ENCODE measurements around the gene EFCAB11. TPM values are rescaled to one million over a fixed set of nuclear protein-coding genes. Genes with fewer than 3 reads are reported as not detected.

EFCAB11 gene
- total RNA-seq, result 1 to 10 TPM; 3.4 to 8.0 (median 5.5) TPM

GRCh38 chr14:89954070-89955021, at the start of gene EFCAB11:
Gene EFCAB11 (minus strand): TSS chr14:89954730. CDS start chr14:89954660, 70 bp downstream.
- 2 to 3% methylated on average over 25 to 34 of the region's 44 CpGs for WGBS, 2 donors
- no peaks in the 10 kb centered on the region for H3K9me3 ChIP-seq
- TF ChIP-seq CTCF (IDR thresholded peaks at IDR 0.05), result peak in 3 of 6 experiments; percentile 8 to 31 (median 21)
- no peak for TF ChIP-seq POLR2A (IDR thresholded peaks at IDR 0.05)
- peaks cover 12 to 49% (median 13%) of the 10 kb centered on the region in 3 donors for H3K4me1 ChIP-seq
- peak; percentile 85 for DNase-seq
- H3K4me3 ChIP-seq, result peak within 1 kb of the TSS; percentile 70 to 96 (median 86)
- intact Hi-C loops (cut with DNase I), result no loop called here
- H3K36me3 ChIP-seq, result peaks cover 0 to 29% (median 7%) of the 10 kb centered on the region in 3 donors
- no peaks in the 10 kb centered on the region for H3K27me3 ChIP-seq
- peak within 1 kb of the TSS; percentile 93 to 98 (median 97) for H3K27ac ChIP-seq

- Histone ChIP-seq H3K9me3 (no peaks in the 10 kb centered on the region), H3K27ac (no peak overlapping the region), H3K4me1 (no peaks in the 10 kb centered on the region), H3K36me3 (peaks cover 0 to 73% (median 0%) of the 10 kb centered on the region in 3 donors), H3K4me3 (no peak overlapping the region), H3K27me3 (no peaks in the 10 kb centered on the region)
- TF ChIP-seq POLR2A (IDR thresholded peaks at IDR 0.05) (no peak), CTCF (IDR thresholded peaks at IDR 0.05) (no peak)
- 74 to 90% methylated on average over 6 of the region's 6 CpGs for WGBS, 2 donors
- intact Hi-C loops (cut with DNase I), result no loop called here
- no peak for DNase-seq
Measured at GRCh38 chr14:90003526-90004307, 49.2 kb upstream of the EFCAB11 start.

- intact Hi-C loops (cut with DNase I), result no loop called here
- peaks cover 0 to 74% (median 0%) of the 10 kb centered on the region in 3 donors for H3K36me3 ChIP-seq
- no peaks in the 10 kb centered on the region for H3K4me1 ChIP-seq
- no peaks in the 10 kb centered on the region for H3K27me3 ChIP-seq
- no peaks in the 10 kb centered on the region for H3K9me3 ChIP-seq
- TF ChIP-seq POLR2A (IDR thresholded peaks at IDR 0.05) (no peak), CTCF (IDR thresholded peaks at IDR 0.05) (no peak)
- 96 to 98% methylated on average over 2 of the region's 2 CpGs for WGBS, 2 donors
- H3K27ac ChIP-seq, result no peak overlapping the region
- H3K4me3 ChIP-seq, result no peak overlapping the region
- DNase-seq, result no peak
Measured at GRCh38 chr14:90000935-90001334, 46.4 kb upstream of the EFCAB11 start.

- intact Hi-C loops (cut with DNase I), result no loop called here
- Histone ChIP-seq H3K27ac (no peak overlapping the region), H3K36me3 (peaks cover 0 to 81% (median 3%) of the 10 kb centered on the region in 3 donors)
Measured at GRCh38 chr14:89996963-89997362, 42.4 kb upstream of the EFCAB11 start.

More at GRCh38 chr14:89996963-89997362, 42.4 kb upstream of the EFCAB11 start:
- no peak for DNase-seq
- H3K4me1 ChIP-seq, result no peaks in the 10 kb centered on the region
- H3K4me3 ChIP-seq, result no peak overlapping the region
- no peaks in the 10 kb centered on the region for H3K9me3 ChIP-seq
- WGBS, 2 donors, result 38 to 56% methylated on average over 1 of the region's 1 CpG
- no peaks in the 10 kb centered on the region for H3K27me3 ChIP-seq
- TF ChIP-seq CTCF (IDR thresholded peaks at IDR 0.05), result no peak
- no peak for TF ChIP-seq POLR2A (IDR thresholded peaks at IDR 0.05)

Measured in esophagus squamous epithelium (tissue), 5 donors.